ENCODE measurements around the gene VAX1.

DNA sequence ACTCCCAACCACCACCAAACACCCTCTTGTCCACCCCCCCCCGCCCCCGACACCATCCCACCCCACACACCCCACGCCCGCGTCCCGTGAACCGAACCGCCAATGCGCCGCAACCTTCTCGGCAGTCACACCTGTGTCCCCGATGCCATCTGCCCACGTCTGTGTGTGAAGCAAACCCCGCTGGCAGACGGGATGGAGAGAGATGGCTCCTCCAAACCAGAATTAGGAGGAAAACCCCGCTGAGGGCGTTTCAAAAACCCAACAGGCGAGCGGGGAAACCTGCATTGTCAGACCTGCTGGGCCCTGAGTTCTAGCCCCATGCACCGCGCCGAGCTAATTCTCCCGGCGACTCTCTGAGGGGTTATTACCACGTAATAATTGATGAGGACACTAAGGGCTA lies 30.7 kb upstream of the VAX1 start:
- no peak for TF ChIP-seq RFX5 (IDR thresholded peaks at IDR 0.05)
- no peak for TF ChIP-seq POLR2A (IDR thresholded peaks at IDR 0.05; ENCODE audit: low read length)
- TF ChIP-seq, protein P1, sequence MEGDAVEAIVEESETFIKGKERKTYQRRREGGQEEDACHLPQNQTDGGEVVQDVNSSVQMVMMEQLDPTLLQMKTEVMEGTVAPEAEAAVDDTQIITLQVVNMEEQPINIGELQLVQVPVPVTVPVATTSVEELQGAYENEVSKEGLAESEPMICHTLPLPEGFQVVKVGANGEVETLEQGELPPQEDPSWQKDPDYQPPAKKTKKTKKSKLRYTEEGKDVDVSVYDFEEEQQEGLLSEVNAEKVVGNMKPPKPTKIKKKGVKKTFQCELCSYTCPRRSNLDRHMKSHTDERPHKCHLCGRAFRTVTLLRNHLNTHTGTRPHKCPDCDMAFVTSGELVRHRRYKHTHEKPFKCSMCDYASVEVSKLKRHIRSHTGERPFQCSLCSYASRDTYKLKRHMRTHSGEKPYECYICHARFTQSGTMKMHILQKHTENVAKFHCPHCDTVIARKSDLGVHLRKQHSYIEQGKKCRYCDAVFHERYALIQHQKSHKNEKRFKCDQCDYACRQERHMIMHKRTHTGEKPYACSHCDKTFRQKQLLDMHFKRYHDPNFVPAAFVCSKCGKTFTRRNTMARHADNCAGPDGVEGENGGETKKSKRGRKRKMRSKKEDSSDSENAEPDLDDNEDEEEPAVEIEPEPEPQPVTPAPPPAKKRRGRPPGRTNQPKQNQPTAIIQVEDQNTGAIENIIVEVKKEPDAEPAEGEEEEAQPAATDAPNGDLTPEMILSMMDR (IDR thresholded peaks at IDR 0.05) = no peak
- no peak for TF ChIP-seq EP300 (IDR thresholded peaks at IDR 0.05)
- no peak for TF ChIP-seq CBX2 (IDR thresholded peaks at IDR 0.05; ENCODE audit: borderline replicate concordance, low read depth)
- TF ChIP-seq, protein P2, sequence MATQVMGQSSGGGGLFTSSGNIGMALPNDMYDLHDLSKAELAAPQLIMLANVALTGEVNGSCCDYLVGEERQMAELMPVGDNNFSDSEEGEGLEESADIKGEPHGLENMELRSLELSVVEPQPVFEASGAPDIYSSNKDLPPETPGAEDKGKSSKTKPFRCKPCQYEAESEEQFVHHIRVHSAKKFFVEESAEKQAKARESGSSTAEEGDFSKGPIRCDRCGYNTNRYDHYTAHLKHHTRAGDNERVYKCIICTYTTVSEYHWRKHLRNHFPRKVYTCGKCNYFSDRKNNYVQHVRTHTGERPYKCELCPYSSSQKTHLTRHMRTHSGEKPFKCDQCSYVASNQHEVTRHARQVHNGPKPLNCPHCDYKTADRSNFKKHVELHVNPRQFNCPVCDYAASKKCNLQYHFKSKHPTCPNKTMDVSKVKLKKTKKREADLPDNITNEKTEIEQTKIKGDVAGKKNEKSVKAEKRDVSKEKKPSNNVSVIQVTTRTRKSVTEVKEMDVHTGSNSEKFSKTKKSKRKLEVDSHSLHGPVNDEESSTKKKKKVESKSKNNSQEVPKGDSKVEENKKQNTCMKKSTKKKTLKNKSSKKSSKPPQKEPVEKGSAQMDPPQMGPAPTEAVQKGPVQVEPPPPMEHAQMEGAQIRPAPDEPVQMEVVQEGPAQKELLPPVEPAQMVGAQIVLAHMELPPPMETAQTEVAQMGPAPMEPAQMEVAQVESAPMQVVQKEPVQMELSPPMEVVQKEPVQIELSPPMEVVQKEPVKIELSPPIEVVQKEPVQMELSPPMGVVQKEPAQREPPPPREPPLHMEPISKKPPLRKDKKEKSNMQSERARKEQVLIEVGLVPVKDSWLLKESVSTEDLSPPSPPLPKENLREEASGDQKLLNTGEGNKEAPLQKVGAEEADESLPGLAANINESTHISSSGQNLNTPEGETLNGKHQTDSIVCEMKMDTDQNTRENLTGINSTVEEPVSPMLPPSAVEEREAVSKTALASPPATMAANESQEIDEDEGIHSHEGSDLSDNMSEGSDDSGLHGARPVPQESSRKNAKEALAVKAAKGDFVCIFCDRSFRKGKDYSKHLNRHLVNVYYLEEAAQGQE (IDR thresholded peaks at IDR 0.05) = no peak
- TF ChIP-seq, protein P3, sequence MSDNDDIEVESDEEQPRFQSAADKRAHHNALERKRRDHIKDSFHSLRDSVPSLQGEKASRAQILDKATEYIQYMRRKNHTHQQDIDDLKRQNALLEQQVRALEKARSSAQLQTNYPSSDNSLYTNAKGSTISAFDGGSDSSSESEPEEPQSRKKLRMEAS (IDR thresholded peaks at IDR 0.05) = no peak
- TF ChIP-seq CEBPB (IDR thresholded peaks at IDR 0.05) = no peak
- TF ChIP-seq, protein P4, sequence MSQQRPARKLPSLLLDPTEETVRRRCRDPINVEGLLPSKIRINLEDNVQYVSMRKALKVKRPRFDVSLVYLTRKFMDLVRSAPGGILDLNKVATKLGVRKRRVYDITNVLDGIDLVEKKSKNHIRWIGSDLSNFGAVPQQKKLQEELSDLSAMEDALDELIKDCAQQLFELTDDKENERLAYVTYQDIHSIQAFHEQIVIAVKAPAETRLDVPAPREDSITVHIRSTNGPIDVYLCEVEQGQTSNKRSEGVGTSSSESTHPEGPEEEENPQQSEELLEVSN (IDR thresholded peaks at IDR 0.05; ENCODE audit: borderline replicate concordance, low read depth) = no peak
- TF ChIP-seq ZFP36 (IDR thresholded peaks at IDR 0.05; ENCODE audit: borderline replicate concordance, partially characterized antibody) = no peak
- no peak for TF ChIP-seq RAD21 (conservative IDR thresholded peaks at IDR 0.05 in 1 of 2, IDR thresholded peaks at IDR 0.05 in 1 of 2)
- TF ChIP-seq, protein P5, sequence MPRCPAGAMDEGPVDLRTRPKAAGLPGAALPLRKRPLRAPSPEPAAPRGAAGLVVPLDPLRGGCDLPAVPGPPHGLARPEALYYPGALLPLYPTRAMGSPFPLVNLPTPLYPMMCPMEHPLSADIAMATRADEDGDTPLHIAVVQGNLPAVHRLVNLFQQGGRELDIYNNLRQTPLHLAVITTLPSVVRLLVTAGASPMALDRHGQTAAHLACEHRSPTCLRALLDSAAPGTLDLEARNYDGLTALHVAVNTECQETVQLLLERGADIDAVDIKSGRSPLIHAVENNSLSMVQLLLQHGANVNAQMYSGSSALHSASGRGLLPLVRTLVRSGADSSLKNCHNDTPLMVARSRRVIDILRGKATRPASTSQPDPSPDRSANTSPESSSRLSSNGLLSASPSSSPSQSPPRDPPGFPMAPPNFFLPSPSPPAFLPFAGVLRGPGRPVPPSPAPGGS (IDR thresholded peaks at IDR 0.05) = no peak
- no peak for TF ChIP-seq TP53 (CRISPR knock-in tag; IDR thresholded peaks at IDR 0.05)
